Left renal cortex interstitium (tissue), 4 donors: ENCODE results near the gene GPI. TPM values are rescaled to one million over a fixed set of nuclear protein-coding genes. Genes with fewer than 3 reads are reported as not detected.
"Not testable (repeated sequence)": the region's sequence is repeated elsewhere in the genome, so short reads cannot be mapped to it uniquely, and the experiment has no call there.

Experiments
- DNase-seq, 4 donors: peaks; one replicate each; pipeline ENCODE4 v3.0.0-alpha.2; 2013; ENCODE audit warnings: low read depth in 4 of 4, low spot score in 2 of 4, missing footprints in 1 of 4
- polyA plus RNA-seq, 4 donors: library from polyadenylated mRNA; unstranded; fragments of 120-200 nt; gene quantifications; one replicate each; pipeline ENCODE4 v1.2.1, GENCODE V29; 2013; ENCODE audit not compliant: insufficient read length in 4 of 4

The GPI gene
- 100 to 1,000 TPM; 137 to 180 (median 168) TPM for polyA plus RNA-seq

DNA sequence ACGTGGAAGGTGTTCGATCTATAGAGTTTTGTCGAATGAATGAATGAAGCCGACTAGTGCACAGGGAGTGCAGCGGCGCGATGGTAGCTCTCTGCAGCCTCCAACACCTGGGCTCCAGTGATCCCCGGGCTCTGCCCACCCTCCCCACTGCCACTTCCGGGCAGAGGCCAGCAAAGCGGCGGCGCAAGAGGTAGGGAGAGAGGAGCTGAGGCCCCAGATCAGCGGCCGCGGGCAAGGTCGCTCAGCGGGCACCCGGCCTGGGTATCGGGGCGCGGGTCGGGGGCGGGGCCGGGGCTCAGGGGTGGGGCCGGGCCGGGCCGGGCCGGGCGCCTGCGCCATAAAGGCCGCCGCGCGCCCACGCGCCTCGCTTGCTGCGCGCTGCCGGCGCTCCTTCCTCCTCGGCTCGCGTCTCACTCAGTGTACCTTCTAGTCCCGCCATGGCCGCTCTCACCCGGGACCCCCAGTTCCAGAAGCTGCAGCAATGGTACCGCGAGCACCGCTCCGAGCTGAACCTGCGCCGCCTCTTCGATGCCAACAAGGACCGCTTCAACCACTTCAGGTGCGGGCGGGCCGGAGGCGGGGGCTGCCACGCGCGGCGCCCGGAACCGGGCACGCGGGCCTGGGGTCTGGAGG, at the start of gene GPI:
TSS of gene GPI (plus strand) at position 367 of the 633 bp plus-strand sequence. CDS start at position 438, 71 bp downstream.
- peak in 1 of 4 donors; percentile 25 for DNase-seq

GRCh38 chr19:34316247-34316646, 48.7 kb upstream of the GPI start:
- no peak for DNase-seq

DNA sequence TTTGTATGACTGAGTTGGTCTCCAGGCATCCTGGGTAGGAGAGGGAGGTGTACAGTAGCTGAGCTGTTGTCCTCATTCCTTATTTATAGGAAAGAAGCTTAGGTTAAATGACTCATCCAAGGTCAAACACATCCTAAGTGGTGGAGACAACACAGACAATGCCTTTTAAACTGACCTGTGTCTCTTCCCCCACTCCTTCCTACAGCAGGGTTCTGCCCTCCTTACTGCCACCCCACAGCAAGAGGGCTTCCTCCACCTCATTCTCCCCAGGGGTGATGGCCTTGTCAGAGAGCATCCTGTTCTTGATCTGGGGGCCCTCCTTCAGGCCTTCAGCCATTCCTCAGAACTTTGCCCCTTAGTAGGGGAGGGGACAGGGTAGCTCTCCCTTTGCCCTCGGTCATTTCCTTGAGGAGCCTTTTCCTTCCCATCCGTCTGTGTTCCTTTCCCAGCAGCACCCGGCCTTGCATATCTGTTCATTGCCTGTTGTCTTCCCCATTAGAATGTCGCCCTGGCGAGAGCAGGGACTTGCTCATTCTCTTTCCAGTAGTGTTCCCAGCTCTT, 48.2 kb upstream of the GPI start:
- no peak for DNase-seq

GRCh38 chr19:34317311-34317927, 47.6 kb upstream of the GPI start:
- no peak for DNase-seq

DNA sequence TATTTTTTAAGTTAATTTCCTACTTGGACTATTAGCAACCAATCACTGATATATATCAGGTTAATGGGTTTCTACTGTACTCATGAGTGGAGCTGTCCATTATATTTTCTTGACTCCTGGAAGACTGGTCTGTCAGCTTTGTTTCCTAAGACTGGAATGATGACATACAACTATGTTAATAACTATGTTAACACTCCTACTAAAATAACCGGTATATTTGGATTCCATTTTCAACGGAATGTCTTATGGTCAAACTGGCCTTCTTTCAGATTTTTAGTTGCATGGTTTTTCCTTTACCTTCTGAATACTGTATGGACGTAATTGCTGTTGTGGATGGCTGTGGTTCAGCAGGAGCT, 45.8 kb upstream of the GPI start:
- no peak for DNase-seq

GRCh38 chr19:34319785-34320184, 45.2 kb upstream of the GPI start:
- DNase-seq = no peak

DNA sequence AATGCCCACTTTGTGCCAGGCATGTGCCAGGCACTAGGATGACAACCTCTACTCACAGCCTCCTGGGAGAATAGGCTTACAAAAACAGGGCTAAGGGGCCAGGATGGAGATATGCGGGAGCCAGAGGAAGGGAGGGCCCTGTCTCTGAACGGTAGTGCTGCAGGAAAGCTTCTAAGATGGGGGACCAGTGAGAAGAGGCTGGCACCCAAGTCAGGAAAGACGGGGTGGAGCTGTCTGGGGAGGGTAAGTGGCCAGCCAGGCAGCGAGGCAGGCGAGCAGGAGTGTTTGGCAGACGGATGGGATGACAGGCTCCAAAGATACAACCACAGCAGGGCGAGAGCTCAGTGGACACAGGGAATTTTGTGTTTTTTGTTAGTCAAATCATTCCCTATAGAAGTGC, 44.7 kb upstream of the GPI start:
- no peak for DNase-seq

DNA sequence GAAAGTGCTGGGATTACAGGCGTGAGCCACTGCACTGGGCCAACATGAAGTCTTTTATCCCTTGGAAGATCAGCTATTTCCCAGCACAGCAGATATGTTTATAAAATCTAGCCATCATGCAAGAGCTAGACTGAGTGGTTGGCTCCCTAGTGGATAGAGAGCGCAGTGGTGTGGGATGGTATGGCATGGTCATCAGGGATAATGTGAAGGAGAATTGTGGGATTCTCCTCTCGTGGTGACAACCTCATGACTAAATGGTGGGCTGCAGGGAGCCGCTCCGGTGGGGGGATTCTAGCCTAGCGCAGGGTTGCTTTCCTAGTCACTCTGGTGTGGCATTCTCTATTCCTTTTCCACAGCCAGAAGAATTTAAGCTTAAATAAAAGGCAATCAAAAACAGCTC, 43.3 kb upstream of the GPI start:
- no peak for DNase-seq

DNA sequence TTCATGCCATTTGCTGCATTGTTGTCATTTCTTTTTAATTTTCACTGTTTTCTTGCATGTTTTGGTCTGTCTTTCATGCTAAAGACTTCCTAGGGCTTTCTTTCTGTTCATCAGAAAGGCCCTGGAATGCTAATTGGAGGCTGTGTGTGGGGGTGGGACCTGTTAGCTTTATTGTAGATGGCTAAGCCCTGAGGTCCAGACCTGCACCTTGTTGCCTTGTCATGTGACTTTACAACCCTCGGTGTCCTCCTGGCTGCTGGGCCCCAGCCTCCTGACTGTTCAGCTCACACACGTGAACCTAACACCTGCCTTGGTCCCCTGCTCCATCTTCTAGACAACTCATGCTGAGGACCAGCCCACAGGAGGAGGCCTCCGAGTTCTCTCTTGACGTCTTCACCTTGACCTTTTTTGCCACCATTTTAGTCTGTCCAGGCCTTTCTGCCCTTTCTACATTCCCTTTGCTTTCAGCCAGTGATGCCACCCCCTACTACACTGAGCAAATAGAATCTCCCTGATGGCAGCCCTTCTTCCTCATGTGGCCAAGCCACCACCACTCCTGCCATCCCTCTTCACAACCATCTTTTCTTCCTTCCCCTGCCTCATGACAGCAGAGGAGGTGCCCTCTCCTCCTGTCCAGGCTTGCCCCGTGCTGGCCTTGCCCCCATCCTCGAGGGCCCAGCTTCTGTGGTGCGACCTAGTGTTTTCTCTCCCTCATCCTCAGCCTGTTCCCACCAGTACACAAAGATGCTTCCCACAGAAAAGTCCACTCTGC, 41.4 kb upstream of the GPI start:
- DNase-seq = no peak

GRCh38 chr19:34324320-34324719, 40.7 kb upstream of the GPI start:
- no peak for DNase-seq

DNA sequence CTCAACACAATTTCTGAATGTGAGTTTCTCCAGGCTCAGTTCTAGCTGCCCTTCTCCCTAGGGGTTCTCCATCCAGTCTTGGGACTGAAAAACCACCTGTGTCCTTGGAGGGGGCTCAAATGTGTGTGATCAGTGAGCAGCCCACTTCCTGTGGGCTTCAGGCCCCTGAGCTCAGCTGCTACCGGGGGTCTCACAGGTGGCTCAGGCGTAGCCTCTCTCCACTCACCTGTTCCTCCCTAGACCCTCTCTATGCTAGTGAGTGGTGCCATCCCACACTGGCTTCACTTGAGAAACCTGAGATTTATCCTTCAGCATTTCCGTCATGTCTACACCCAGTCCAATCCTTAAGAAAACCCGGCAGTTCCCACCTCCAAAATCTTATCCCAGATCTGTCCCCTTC, 39.8 kb upstream of the GPI start:
- DNase-seq = no peak

- no peak for DNase-seq
These were observed 38.8 kb upstream of the GPI start for GRCh38 chr19:34325981-34326787.

- DNase-seq = peak in 2 of 4 donors; percentile 28 to 34
These were observed 37.1 kb upstream of the GPI start for GRCh38 chr19:34327851-34328250.

- DNase-seq = no peak
These were observed 36.0 kb upstream of the GPI start for GRCh38 chr19:34328982-34329381.

GRCh38 chr19:34330116-34330515, 34.9 kb upstream of the GPI start:
- no peak for DNase-seq

DNA sequence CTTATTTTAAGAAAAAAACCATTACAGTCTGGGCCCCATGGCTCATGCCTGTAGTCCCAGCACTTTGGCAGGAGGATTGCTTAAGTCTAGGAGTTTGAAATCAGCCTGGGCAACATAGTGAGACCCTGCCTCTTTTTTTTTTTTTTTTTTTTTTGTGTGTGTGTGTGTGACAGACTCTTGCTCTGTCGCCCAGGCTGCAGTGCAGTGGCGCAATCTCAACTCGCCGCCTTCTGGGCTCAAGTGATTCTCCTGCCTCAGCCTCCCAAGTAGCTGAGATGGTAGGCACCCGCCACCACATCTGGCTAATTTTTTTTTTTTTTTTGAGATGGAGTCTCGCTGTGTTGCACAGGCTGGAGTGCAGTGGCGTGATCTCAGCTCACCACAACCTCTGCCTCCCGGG, 34.4 kb upstream of the GPI start:
- DNase-seq = not testable (repeated sequence)

- not testable (repeated sequence) for DNase-seq
These were observed 33.4 kb upstream of the GPI start for GRCh38 chr19:34331596-34331995.

DNA sequence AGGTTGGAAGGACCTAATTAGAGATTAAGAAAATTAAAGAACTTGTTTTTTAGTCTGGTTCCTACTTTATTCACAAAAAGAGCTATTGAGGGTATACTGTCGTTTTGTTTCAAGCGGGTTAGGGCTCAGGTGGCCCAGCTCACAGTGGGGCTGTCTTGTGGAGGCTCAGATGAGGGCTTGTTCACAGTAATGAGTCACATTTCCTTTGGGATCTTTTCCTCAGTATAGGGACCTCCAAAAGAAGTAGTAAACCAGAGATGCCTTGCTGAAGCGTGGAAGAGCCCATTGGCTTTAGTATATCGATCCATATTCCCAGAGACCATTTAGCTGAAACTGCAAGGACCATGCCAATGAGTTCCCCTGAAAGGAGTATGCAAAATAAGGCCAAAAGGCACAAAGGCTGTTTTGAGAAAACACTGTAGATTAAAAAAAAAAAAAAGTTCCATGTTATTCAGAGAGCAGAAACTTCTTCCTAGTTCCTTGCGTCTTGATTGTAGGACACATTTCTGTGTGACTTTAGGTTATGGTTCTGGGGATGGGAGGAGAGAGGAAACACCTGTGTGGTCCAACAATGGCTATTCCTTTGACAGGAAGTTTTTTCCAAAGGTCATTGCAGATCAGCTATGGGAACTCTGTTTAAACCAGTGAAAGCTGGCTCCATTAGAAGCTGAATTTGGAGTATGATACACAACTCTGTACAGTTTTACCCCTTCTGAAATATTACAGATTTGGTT, 32.8 kb upstream of the GPI start:
- no peak for DNase-seq

- no peak for DNase-seq
These were observed 29.1 kb upstream of the GPI start for GRCh38 chr19:34335914-34336313.

DNA sequence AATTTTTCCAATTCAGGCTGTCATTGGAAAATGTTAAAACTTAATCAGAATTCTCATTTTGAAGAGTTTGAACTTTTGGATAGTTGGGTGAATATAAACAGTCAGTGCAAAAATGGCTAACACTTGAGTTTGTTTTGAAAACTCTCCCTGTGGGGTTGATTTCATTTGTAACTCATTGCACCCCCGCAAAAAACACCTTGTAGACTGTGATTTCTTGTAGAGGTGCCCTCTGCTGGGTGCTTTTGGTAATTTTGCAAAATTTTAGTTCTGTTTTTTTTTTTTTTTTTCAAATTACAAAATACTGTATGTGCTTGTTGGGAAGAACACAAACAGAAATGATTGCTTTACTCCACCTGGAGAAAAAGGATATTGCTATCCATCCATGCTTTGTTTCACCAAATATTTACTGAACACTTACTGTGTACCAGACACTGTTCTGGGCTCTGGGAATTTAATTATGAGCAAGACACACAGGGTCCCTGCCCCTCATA, 28.2 kb upstream of the GPI start:
- DNase-seq = no peak
